GM12878 (cell line): ENCODE results near the gene ZBTB7B. TPM values are rescaled to one million over a fixed set of nuclear protein-coding genes. Genes with fewer than 3 reads are reported as not detected.

Experiments used
- ATAC-seq: fragments of 200-7000 bp; cut with Tn5 transposase; 3 replicates; pipeline ENCODE4 v1.9.1; 2020; ENCODE audit warnings: mild to moderate bottlenecking, moderate library complexity
- BruUV-seq: library from RNA; stranded (reverse); fragments of 400-500 nt; replicated peaks from 2 replicates; lab custom pipeline; 2021; lab: Mats Ljungman, UMichigan
- CTCF ChIA-PET: fragments of 300-600 bp; sonication (Branson Sonifier 250); formaldehyde crosslinking; extraction: SDS; loops from one replicate; lab custom pipeline; 2021; ENCODE audit warnings: inconsistent platforms; lab: Yijun Ruan, JAX
- POLR2A ChIA-PET: fragments of 350-600 bp; formaldehyde crosslinking; extraction: SDS; loops from one replicate; lab custom pipeline; 2021; ENCODE audit warnings: inconsistent platforms; lab: Charles Lee
- RAD21 ChIA-PET: fragments of 300-600 bp; sonication (Branson Sonifier 250); formaldehyde crosslinking; loops from one replicate; lab custom pipeline; 2023; ENCODE audit warnings: antibody characterized with exemption; ENCODE audit not compliant: unreplicated experiment; lab: Charles Lee
- SMC1A ChIA-PET: fragments of 300-600 bp; sonication (Branson Sonifier 250); formaldehyde crosslinking; loops from one replicate; lab custom pipeline; 2023; ENCODE audit not compliant: unreplicated experiment, uncharacterized antibody; lab: Charles Lee
- DNase-seq: peaks from one replicate; pipeline ENCODE4 v3.0.0-alpha.2; 2011; ENCODE audit warnings: low read depth, low spot score
- FAIRE-seq: peaks from 3 replicates; lab custom pipeline; 2011; peaks lifted over from hg19 to GRCh38; lab: Jason Lieb, UNC
- H2AFZ ChIP-seq: 2 replicates; pipeline ENCODE4 v1.6.0; 2011; ENCODE audit warnings: low read depth, low read length, control low read depth; ENCODE audit not compliant: control insufficient read depth
- H3K27ac ChIP-seq: 2 replicates; pipeline ENCODE4 v1.5.1; 2011; ENCODE audit warnings: control low read depth; ENCODE audit not compliant: control insufficient read depth, insufficient read depth
- H3K27me3 ChIP-seq, 2 experiments: replicated peaks in 1 of 2; 2 replicates each; pipeline versions ENCODE4 v1.6.0 to v1.6.1; 2011; ENCODE audit warnings: low read length in 1 of 2; ENCODE audit not compliant: control insufficient read depth in 2 of 2, insufficient read depth in 2 of 2
- H3K36me3 ChIP-seq, 2 experiments: 2 replicates each; pipeline ENCODE4 v1.5.1; 2011; ENCODE audit warnings: low read length in 1 of 2; ENCODE audit not compliant: control insufficient read depth in 2 of 2, insufficient read depth in 2 of 2
- H3K4me1 ChIP-seq: 2 replicates; pipeline ENCODE4 v1.6.1; 2011; ENCODE audit warnings: mild to moderate bottlenecking, low read length, moderate library complexity, mixed read lengths; ENCODE audit not compliant: control insufficient read depth, insufficient read depth
- H3K4me2 ChIP-seq: 2 replicates; pipeline ENCODE4 v1.6.0; 2011; ENCODE audit warnings: control low read depth; ENCODE audit not compliant: control insufficient read depth, insufficient read depth
- H3K4me3 ChIP-seq: fragments of 200-600 bp; sonication (generic); 2 replicates; pipeline ENCODE4 v1.5.1; 2016
- H3K79me2 ChIP-seq: 2 replicates; pipeline ENCODE4 v1.6.0; 2011; ENCODE audit warnings: low read length; ENCODE audit not compliant: control insufficient read depth, insufficient read depth
- H3K9ac ChIP-seq: 2 replicates; pipeline ENCODE4 v1.8.0; 2011; ENCODE audit warnings: low read length, control low read depth, mixed read lengths; ENCODE audit not compliant: control insufficient read depth, insufficient read depth
- H3K9me3 ChIP-seq: replicated peaks from 3 replicates; pipeline ENCODE4 v1.5.1; 2011; ENCODE audit warnings: mild to moderate bottlenecking, low read length; ENCODE audit not compliant: control insufficient read depth, insufficient read depth
- H4K20me1 ChIP-seq: 2 replicates; pipeline ENCODE4 v1.6.0; 2011; ENCODE audit not compliant: control insufficient read depth, insufficient read depth
- CBX5 ChIP-seq: sonication (generic); IDR thresholded peaks from 2 replicates; pipeline ENCODE4 v1.6.1; 2016; ENCODE audit warnings: low read depth, moderate library complexity, mild to moderate bottlenecking, inconsistent platforms
- CREM ChIP-seq: IDR thresholded peaks from 2 replicates; pipeline ENCODE4 v1.6.1; 2014; ENCODE audit warnings: antibody characterized with exemption, low read depth
- E2F4 ChIP-seq: IDR thresholded peaks from 2 replicates; pipeline ENCODE4 v1.6.1; 2012; ENCODE audit warnings: low read depth, low read length, improper control_type of control experiment
- IKZF2 ChIP-seq, 2 experiments: fragments of 450-650 bp; IDR thresholded peaks; 2 replicates each; pipeline ENCODE4 v1.6.1; 2017; ENCODE audit warnings: mild to moderate bottlenecking in 2 of 2, moderate library complexity in 2 of 2
- KAT2A ChIP-seq: conservative IDR thresholded peaks from 2 replicates; pipeline ENCODE4 v1.6.1; 2011; ENCODE audit warnings: low read depth, low read length; ENCODE audit not compliant: control insufficient read depth
- MEF2A ChIP-seq: IDR thresholded peaks from 2 replicates; pipeline ENCODE4 v1.6.1; 2011; ENCODE audit warnings: low read depth, mild to moderate bottlenecking, low read length, moderate library complexity; ENCODE audit not compliant: insufficient read depth
- MLLT1 ChIP-seq: fragments of 450-650 bp; IDR thresholded peaks from 2 replicates; pipeline ENCODE4 v1.6.1; 2016; ENCODE audit warnings: mild to moderate bottlenecking
- MTA2 ChIP-seq: fragments of 450-650 bp; IDR thresholded peaks from 2 replicates; pipeline ENCODE4 v1.6.1; 2016; ENCODE audit warnings: low read depth, mild to moderate bottlenecking, moderate library complexity
- MYC ChIP-seq: IDR thresholded peaks from 2 replicates; pipeline ENCODE4 v1.6.1; 2011; ENCODE audit warnings: mild to moderate bottlenecking, low read length, moderate library complexity, inconsistent platforms; ENCODE audit not compliant: insufficient read depth, insufficient replicate concordance, insufficient read length, severe bottlenecking
- NFYA ChIP-seq: IDR thresholded peaks from 2 replicates; pipeline ENCODE4 v1.6.1; 2011; ENCODE audit warnings: low read depth, mild to moderate bottlenecking, low read length, improper control_type of control experiment, borderline replicate concordance
- NR2C1 ChIP-seq: fragments of 450-650 bp; IDR thresholded peaks from 2 replicates; pipeline ENCODE4 v1.6.1; 2017; ENCODE audit warnings: antibody characterized with exemption, mild to moderate bottlenecking, moderate library complexity
- SIN3A ChIP-seq: IDR thresholded peaks from 2 replicates; pipeline ENCODE4 v1.6.1; 2012; ENCODE audit warnings: low read depth, low read length, improper control_type of control experiment
- USF2 ChIP-seq: IDR thresholded peaks from 2 replicates; pipeline ENCODE4 v1.6.1; 2011; ENCODE audit warnings: low read depth, low read length, improper control_type of control experiment, borderline replicate concordance
- ZNF24 ChIP-seq: fragments of 450-650 bp; IDR thresholded peaks from 2 replicates; pipeline ENCODE4 v1.6.1; 2017; ENCODE audit warnings: antibody characterized with exemption, mild to moderate bottlenecking
- whole genome bisulfite sequencing: methylation state at CpG from one replicate; pipeline ENCODE4 v1.1.6; 2016; ENCODE audit warnings: low lambda C conversion rate; ENCODE audit not compliant: insufficient replicate concordance, insufficient coverage; ENCODE audit errors: missing lambda C conversion rate; 5-methylcytosine and 5-hydroxymethylcytosine counted together
- in situ Hi-C: fragments of 300-500 bp; cut with MboI; formaldehyde crosslinking; loops from 9 replicates; pipeline ENCODE4 v1.14.3; 2018; ENCODE audit warnings: mixed read lengths
- intact Hi-C: fragments of 100-400 bp; cut with micrococcal nuclease; formaldehyde crosslinking; loops from one replicate; pipeline ENCODE4 v1.14.2; 2022; ENCODE audit not compliant: unreplicated experiment
- polyA plus RNA-seq, 11 experiments: library from polyadenylated mRNA; depleted of rRNA in 4 of 11; unstranded in 6 of 11; stranded (reverse) in 5 of 11; fragments of >200 nt; fragmentation: Nextera tagmentation in 4 of 11; fragmentation: Illumina TruSeq in 1 of 11; extraction: Ambion mirVana in 4 of 11; extraction: Trizol in 1 of 11; gene quantifications; 1 replicate in 1 of 11; 2 replicates in 10 of 11; pipeline versions ENCODE4 v1.2.1 to v1.2.3, GENCODE V29; 2011 to 2016; ENCODE audit warnings: inconsistent platforms in 2 of 11, missing spikeins in 2 of 11, low read depth in 1 of 11
- total RNA-seq, 4 experiments: library from RNA; depleted of rRNA in 3 of 4; stranded (reverse); fragments of >200 nt in 3 of 4; fragmentation: Illumina TruSeq in 1 of 4; extraction: Trizol in 1 of 4; gene quantifications; 2 replicates each; pipeline versions ENCODE4 v1.2.1 to v1.2.3, GENCODE V29; 2013 to 2021

Gene ZBTB7B
- total and polyA plus RNA-seq, 10 of the 15 experiments (the other 5 are each of a cell fraction or from before 2014, with no cell fraction given): 0.11 to 44.9 (median 11.3) TPM

- TF ChIP-seq E2F4 (no peak), MEF2A (no peak; the same call in none of the 2 replicates), CBX5 (no peak), NFYA (no peak), ZNF24 (no peak)
- TF ChIP-seq, all 136 proteins: peak for 40
Observed at GRCh38 chr1:154998818-154999570, 3.6 kb upstream of the ZBTB7B start (continued).

- H3K4me2 ChIP-seq: peak overlapping the region; percentile 92
- H3K9me3 ChIP-seq: no peaks in the 10 kb centered on the region
- no peak overlapping the region; the same call in 1 of the 2 replicates for H2AFZ ChIP-seq
- H3K4me3 ChIP-seq: peak overlapping the region; percentile 89
- intact Hi-C loops (loop anchor here (1.0 to 5.0 kb wide), 5 partner anchors 17 to 330 kb away; partner anchors contain the start of genes CKS1B, FLAD1, PMVK and PYGO2), in situ Hi-C loops (no loop called here)
- H3K27me3 ChIP-seq: no peaks in the 10 kb centered on the region
- no peaks in the 10 kb centered on the region for H4K20me1 ChIP-seq
- H3K27ac ChIP-seq: peak overlapping the region; percentile 79
- H3K36me3 ChIP-seq: no peaks in the 10 kb centered on the region
- ChIA-PET SMC1A (interaction anchor here (0.6 to 8.1 kb wide), 14 partner anchors 16 to 330 kb away, joined by 3 to 69 read pairs (median 5); partner anchors contain the start of genes CKS1B, FLAD1, PBXIP1 and PYGO2), CTCF (interaction anchor here (0.6 to 11.0 kb wide), 24 partner anchors 10 to 519 kb away, joined by 3 to 226 read pairs (median 5); partner anchors contain the start of genes CKS1B, FLAD1, KCNN3 and KRTCAP2), RAD21 (interaction anchor here (0.6 to 3.0 kb wide), 23 partner anchors 12 to 520 kb away, joined by 3 to 24 read pairs (median 4); partner anchors contain the start of genes FLAD1, PBXIP1, PMVK and SHC1), POLR2A (interaction anchor here (0.5 to 3.4 kb wide), 16 partner anchors 8 to 277 kb away, joined by 3 to 36 read pairs (median 4); partner anchors contain the start of genes CKS1B, FLAD1, PBXIP1 and PMVK)
- H3K79me2 ChIP-seq: peaks cover 26% of the 10 kb centered on the region
- no TSS peak for BruUV-seq
- no peak for DNase-seq
- FAIRE-seq: no peak
- peak overlapping the region; percentile 73 for H3K9ac ChIP-seq
- peak; percentile 12 for ATAC-seq
- peaks cover 19% of the 10 kb centered on the region for H3K4me1 ChIP-seq
- 0% methylated on average over 36 of the region's 50 CpGs for WGBS
- TF ChIP-seq IKZF2 (IDR thresholded peaks at IDR 0.05) (peak; percentile 3 to 60; a peak in 3 of 4 replicates), SIN3A (0 out of 2 replicates have a peak, but pooled peaks have one; percentile 51), USF2 (peak; percentile 2; the same call in 1 of the 2 replicates), MYC (peak; percentile 96), MLLT1 (0 out of 2 replicates have a peak, but pooled peaks have one; percentile 44), KAT2A (no peak), MTA2 (0 out of 2 replicates have a peak, but pooled peaks have one; percentile 14), NR2C1 (no peak), CREM (no peak)
Observed at GRCh38 chr1:154999571-155000410, 2.8 kb upstream of the ZBTB7B start.
